ENCODE measurements around the gene CENPF.
"Not testable (repeated sequence)": the region's sequence is repeated elsewhere in the genome, so short reads cannot be mapped to it uniquely, and the experiment has no call there.

The CENPF gene

DNA sequence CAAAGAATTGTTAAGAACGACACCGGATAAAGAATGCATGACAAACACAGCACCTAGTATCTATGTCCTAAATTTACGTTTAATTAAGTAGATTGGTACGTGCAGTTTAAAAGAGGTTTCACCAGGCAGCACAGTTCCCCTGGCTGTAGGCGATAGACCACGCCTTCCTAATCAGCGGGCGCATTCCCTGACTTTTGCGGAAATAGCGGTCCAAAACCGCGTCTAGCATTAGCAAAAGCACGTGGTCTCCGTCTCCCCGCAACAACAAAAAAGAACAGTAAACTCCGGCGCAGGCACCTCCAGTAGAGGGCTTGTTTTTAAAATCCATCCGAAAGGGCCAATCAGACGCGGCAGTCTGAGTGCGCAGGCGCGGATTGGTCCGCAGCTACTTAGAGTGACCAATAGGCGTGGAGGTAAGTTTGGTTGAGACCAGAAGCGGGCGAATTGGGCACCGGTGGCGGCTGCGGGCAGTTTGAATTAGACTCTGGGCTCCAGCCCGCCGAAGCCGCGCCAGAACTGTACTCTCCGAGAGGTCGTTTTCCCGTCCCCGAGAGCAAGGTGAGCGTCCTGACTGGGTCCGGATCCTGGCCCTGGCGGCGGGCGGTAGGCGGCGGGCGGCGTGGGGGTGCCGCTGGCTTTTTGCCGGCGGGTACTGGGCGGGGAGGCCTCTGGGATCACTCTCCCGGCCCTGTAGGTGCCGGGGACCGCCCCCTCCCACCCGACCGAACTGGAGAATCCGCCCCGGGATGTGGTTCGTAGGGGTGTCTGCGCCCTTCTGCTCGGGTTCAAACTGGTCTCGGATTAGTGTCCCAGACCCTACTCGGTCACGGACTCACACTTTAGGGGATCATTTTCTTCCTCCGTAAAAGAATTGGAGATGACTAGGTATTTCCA is at the start of gene CENPF:
Gene CENPF, plus strand, starts transcription at position 432 of the 894 bp plus-strand sequence. CDS start 10,560 bp downstream, outside the sequence.
- DNase-seq (ENCODE audit: low read depth in 2 of 2) = peak; percentile 79 to 88

GRCh38 chr1:214557952-214558735 is 44.9 kb upstream of the CENPF start:
- DNase-seq (ENCODE audit: low read depth in 2 of 2) = no peak

GRCh38 chr1:214563881-214564280 is 39.1 kb upstream of the CENPF start:
- no peak for DNase-seq (ENCODE audit: low read depth in 2 of 2)

- DNase-seq (ENCODE audit: low read depth in 2 of 2) = no peak
These were observed 37.7 kb upstream of the CENPF start for GRCh38 chr1:214565310-214565709.

GRCh38 chr1:214566158-214567104 is 36.6 kb upstream of the CENPF start:
- DNase-seq (ENCODE audit: low read depth in 2 of 2) = no peak

DNA sequence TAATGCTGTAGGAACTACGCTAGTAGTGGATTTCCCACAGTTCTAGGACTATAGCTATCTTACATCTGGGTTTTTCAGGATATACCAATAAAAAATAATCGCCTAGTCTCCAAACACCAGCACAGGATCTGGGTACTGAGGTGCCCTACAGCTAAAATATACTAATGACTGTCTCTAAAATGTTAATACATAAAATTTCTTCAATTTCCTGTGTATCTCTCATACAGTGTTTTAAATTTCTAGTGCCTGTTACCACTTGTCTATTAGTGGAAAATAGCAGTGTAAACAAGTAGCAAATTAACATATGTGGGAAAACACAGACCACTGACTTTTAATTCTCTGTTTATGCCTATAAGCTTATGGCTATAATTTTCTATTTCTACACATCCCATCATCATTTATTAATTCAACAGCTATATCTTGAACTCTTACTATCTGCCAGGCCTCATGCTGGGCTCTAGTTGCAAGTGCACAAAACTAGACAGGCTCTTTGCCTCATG is 35.5 kb upstream of the CENPF start:
- DNase-seq (ENCODE audit: low read depth in 2 of 2) = no peak

DNA sequence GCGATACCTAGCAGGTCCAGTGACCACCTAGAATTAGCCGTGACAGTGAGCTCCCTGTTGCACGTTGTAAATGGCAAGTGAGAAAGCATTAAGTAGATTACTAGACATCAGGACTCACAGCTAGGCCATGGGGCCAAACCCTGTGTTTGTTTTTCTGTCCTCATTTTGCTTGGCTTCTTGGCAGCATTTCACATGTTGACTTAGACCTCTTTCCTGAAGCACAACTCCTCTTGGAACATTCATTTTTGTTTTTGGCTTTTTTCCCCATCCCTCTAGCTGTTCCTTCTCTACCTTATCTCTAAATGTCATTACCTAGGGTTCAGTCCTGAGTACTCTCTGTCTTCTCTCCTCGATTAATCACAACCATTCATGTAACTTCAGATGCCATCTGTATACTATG is 34.7 kb upstream of the CENPF start:
- no peak for DNase-seq (ENCODE audit: low read depth in 2 of 2)

DNA sequence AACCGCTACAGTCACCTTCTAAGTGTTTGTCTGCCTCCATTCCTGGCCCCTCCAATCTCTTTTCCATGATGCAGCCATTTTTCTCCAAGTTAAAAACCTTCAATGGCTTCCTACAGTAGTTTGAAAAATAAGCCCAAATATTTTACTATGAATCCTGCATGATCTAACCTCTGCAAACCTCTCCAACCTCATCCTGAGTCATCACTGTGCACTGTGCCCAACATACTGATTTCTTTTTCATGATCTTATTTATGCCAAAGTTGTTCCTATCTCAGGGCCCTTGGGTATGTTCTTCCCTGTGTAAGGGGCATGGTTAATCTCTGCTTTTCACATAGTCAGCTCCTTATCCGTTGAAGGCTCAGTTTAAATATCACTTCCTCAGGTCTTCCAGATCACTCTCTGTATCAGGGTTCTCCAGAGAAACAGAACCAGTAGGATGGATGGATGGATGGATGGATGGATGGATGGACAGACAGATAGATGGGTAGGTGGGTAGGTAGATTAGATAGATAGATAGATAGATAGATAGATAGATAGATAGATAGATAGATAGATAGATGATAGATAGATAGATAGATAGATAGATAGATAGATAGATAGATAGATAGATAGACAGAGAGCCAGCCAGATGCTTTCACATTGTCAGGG is 33.5 kb upstream of the CENPF start:
- DNase-seq (ENCODE audit: low read depth in 2 of 2) = no peak

DNA sequence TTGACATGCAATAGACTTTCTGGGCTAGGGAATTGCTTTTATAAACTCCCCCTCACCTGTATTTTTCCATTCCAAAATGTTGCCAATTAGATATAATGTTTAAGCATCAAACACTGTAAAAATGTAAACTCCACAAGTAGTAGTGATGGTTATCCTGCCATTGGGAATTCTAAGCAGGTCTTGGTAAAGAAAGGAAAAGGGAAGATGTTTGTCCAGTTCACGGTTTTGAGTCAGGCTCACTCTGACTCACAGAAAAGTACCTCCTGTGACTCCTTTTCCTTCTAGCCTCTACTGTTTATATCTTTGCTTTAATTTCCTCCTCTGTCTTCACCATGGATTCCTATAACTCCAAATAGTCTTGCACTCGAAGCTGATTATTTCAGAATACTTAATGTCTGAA is 32.6 kb upstream of the CENPF start:
- DNase-seq (ENCODE audit: low read depth in 2 of 2) = no peak

DNA sequence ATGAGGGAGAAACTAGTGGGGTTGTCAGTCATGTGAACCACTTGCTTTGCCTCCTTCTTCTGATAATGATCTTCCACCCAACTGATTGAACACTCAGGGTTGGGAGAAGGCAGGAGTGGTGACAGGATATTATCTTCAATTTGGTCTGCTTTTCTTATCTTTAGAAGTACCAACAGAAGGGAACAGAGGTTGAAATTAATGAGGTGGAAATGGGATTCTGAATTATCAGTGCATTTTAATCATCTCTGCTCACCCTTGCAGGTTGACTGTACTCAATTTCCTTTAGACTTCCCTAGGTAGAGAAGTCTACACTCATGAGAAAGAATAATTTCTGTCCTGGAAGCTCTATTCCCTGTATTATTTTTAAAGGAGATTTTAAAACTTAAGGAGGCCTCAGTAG is 31.7 kb upstream of the CENPF start:
- DNase-seq (ENCODE audit: low read depth in 2 of 2) = no peak

DNA sequence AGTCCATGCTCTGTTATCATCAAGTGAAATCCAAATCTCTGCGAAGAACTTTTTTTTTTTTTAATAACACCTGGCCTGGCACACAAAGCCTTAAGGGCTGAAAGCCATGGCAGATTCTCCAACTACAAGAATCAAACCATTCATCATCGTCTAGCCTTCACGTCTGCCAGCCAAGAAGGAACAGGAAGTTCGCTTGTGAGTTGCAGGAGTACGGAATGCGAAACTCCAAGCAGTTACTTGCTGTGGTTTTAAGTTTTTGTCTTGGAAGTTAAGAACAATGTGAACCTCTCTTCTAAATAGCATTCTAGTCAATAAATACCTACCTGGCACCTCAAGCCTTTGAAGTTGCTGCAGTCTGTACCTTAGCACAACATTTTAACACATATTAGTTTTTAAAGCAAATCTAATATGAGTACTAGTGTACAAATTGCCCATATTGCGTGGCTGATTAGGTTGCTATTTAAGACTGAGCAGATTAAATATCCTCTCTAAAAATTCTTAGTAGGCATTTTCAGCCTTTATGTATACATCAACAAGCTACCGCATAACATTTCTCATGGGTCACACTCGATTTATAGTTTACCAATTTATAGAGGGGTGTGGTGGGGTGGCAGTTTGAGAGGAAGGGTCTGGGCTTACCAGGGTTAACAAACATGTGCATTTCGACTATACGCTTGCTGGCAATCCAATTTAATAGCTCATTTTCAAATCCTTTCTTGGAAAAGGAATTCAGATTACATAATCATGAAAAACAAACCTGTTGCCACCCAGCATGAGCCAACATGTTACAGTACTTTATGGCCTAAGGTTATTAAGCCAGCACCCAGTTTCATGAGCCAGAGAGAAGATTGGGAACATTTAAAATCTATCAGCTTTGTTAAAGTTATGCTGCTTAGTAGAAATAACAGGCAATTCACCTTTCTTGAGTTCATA is 29.3 kb upstream of the CENPF start:
- no peak for DNase-seq (ENCODE audit: low read depth in 2 of 2)

GRCh38 chr1:214574598-214575411 is 28.2 kb upstream of the CENPF start:
- no peak for DNase-seq (ENCODE audit: low read depth in 2 of 2)

DNA sequence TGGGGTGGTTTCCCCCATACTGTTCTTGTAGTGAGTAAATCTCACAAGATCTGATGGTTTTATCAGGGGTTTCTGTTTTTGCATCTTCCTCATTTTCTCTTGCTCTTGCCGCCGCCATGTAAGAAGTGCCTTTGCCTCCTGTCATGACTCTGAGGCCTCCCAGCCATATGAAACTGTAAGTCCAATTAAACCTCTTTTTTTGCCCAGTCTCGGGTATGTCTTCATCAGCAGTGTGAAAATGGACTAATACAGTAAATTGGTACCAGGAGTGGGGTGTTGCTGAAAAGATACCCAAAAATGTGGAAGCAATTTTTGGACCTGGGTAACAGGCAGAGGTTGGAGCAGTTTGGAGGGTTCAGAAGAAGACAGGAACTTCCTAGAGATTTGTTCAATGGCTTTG is 26.9 kb upstream of the CENPF start:
- not testable (repeated sequence) for DNase-seq (ENCODE audit: low read depth in 2 of 2)

DNA sequence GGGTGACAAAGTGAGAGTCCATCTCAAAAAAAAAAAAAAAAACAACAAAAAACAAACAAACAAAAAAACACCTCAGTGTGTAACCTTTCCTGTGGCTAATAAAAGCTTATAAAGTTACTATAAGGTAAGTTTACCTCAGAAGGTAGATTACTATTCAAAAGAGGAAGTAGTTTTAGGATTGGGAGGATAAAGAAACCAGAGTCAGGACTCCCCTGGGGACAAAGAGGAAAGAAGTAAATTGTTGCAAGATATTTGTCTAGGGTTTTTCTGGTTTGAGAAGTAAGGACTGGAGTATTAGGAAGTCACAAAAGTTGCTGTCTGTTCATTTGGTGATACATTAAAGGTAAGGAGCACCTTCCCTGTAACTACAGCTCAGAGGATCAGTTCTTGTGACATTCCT is 23.8 kb upstream of the CENPF start:
- no peak for DNase-seq (ENCODE audit: low read depth in 2 of 2)

- no peak for DNase-seq (ENCODE audit: low read depth in 2 of 2)
These were observed 21.2 kb upstream of the CENPF start for GRCh38 chr1:214581785-214582184.

DNA sequence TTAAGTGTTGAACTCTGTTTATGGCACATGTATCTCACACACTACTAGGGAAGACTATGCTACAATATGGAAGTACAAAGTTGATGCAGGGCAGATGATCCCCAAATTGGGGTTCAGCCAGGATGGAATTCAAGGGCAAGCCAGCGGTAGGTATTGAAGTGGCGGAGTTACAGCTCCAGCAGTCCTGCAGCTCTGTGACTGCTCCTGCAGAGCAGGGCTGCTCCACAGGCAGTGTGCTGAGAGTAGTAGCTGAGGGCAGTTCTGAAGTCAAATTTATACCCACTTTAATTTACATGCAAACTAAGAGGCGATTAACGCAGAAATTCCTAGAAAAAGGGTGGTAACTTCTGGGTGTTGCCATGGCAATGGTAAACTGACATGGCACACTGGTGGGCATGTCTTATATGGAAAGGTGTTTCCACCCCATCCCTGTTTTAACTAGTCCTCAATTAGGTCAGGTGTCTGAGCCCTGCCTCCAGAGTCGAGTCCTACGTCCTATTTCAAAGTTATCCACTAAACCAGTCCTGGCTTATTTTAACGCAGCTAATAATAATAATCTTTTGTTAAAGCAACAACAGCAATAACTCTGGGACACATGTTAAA is 20.6 kb upstream of the CENPF start:
- no peak for DNase-seq (ENCODE audit: low read depth in 2 of 2)

GRCh38 chr1:214583113-214583512 is 19.9 kb upstream of the CENPF start:
- DNase-seq (ENCODE audit: low read depth in 2 of 2) = no peak

GRCh38 chr1:214583824-214584554 is 19.0 kb upstream of the CENPF start:
- no peak for DNase-seq (ENCODE audit: low read depth in 2 of 2)

Data from stimulated activated CD8-positive, alpha-beta memory T cell treated with anti-CD3 and anti-CD28 coated beads, Interleukin-15, amount 100 ng/mL, for 4 hours (primary cell).